MCF 10A (cell line): Measurements from ENCODE around the gene CADPS. TPM values are rescaled to one million over a fixed set of nuclear protein-coding genes. Genes with fewer than 3 reads are reported as not detected.
A peak's percentile ranks its signal among the peaks of the same experiment; 100 is the strongest.

Source experiments
- BruUV-seq: library from RNA; stranded (reverse); fragments of 400-500 nt; replicated peaks from 2 replicates; lab custom pipeline; 2021; lab: Mats Ljungman, UMichigan
- CTCF ChIA-PET: fragments of 300-600 bp; sonication (Branson Sonifier 250); formaldehyde crosslinking; extraction: SDS; loops from one replicate; lab custom pipeline; 2021; ENCODE audit warnings: antibody characterized with exemption, inconsistent platforms; lab: Yijun Ruan, JAX
- POLR2A ChIA-PET: fragments of 300-600, 350-650 bp; sonication (Branson Sonifier 250); formaldehyde crosslinking; extraction: SDS; loops from one replicate; lab custom pipeline; 2020; ENCODE audit warnings: antibody characterized with exemption, inconsistent platforms; lab: Yijun Ruan, JAX
- DNase-seq: peaks from one replicate; pipeline ENCODE4 v3.0.0-alpha.2; 2018; ENCODE audit not compliant: unreplicated experiment
- H3K27ac Mint-ChIP-seq: one replicate; pipeline ENCODE4 v1.8.0; 2022; ENCODE audit warnings: mild to moderate bottlenecking, low read depth, mixed read lengths; ENCODE audit not compliant: unreplicated experiment
- H3K27me3 Mint-ChIP-seq: one replicate; pipeline ENCODE4 v1.8.0; 2022; ENCODE audit warnings: mixed read lengths; ENCODE audit not compliant: insufficient read depth, unreplicated experiment
- H3K36me3 Mint-ChIP-seq: one replicate; pipeline ENCODE4 v1.8.0; 2022; ENCODE audit warnings: mild to moderate bottlenecking, moderate library complexity, mixed read lengths; ENCODE audit not compliant: insufficient read depth, unreplicated experiment
- H3K4me1 Mint-ChIP-seq: one replicate; pipeline ENCODE4 v1.8.0; 2022; ENCODE audit warnings: mixed read lengths; ENCODE audit not compliant: insufficient read depth, unreplicated experiment
- H3K4me3 Mint-ChIP-seq: one replicate; pipeline ENCODE4 v1.8.0; 2022; ENCODE audit warnings: mild to moderate bottlenecking, moderate library complexity, mixed read lengths; ENCODE audit not compliant: unreplicated experiment
- H3K9me3 Mint-ChIP-seq: one replicate; pipeline ENCODE4 v1.8.0; 2022; ENCODE audit warnings: mixed read lengths; ENCODE audit not compliant: unreplicated experiment
- intact Hi-C: fragments of 100-400 bp; cut with micrococcal nuclease; formaldehyde crosslinking; loops from 2 replicates; pipeline ENCODE4 v1.14.1; 2022
- total RNA-seq: library from RNA; stranded (reverse); gene quantifications from 2 replicates; pipeline ENCODE4 v1.2.3, GENCODE V29; 2022
- TF ChIP-seq, protein P1 (sequence below): fragments of 200-600 bp; IDR thresholded peaks from one replicate; pipeline ENCODE4 v1.8.0; 2022; ENCODE audit warnings: antibody characterized with exemption, mild to moderate bottlenecking; ENCODE audit not compliant: unreplicated experiment

CADPS gene
- total RNA-seq, 1 experiment from 2014 or later: not detected

DNA sequence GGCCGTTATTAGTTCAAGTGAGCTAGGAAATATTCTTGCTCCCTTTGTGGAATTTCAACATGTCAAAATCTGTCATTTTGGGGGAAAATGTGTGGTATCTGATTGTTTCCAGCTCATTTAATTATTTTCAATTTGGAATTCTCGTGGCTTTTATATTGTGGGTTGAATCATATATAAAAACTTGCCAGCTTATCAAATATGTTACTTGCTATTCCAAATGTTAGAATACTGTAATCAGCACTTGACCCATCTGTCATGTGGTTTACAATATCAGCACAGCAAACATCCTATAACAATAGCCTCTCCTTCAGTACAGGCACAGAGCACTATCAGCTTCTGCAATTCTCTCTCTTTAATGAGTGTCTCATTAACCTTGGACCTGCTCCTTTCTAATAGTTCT is 371.7 kb downstream of the CADPS start:
- intact Hi-C loops: no loop called here
- ChIA-PET CTCF (interaction anchor here (0.5 kb wide), 1 partner anchor 1383 kb away, joined by 4 read pairs; no protein-coding TSS in a partner anchor), POLR2A (no interaction called here)
- H3K4me1 Mint-ChIP-seq: no peaks in the 10 kb centered on the region
- no peak overlapping the region for H3K4me3 Mint-ChIP-seq
- TF ChIP-seq, protein P1, sequence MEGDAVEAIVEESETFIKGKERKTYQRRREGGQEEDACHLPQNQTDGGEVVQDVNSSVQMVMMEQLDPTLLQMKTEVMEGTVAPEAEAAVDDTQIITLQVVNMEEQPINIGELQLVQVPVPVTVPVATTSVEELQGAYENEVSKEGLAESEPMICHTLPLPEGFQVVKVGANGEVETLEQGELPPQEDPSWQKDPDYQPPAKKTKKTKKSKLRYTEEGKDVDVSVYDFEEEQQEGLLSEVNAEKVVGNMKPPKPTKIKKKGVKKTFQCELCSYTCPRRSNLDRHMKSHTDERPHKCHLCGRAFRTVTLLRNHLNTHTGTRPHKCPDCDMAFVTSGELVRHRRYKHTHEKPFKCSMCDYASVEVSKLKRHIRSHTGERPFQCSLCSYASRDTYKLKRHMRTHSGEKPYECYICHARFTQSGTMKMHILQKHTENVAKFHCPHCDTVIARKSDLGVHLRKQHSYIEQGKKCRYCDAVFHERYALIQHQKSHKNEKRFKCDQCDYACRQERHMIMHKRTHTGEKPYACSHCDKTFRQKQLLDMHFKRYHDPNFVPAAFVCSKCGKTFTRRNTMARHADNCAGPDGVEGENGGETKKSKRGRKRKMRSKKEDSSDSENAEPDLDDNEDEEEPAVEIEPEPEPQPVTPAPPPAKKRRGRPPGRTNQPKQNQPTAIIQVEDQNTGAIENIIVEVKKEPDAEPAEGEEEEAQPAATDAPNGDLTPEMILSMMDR: no peak
- no peak overlapping the region for H3K27ac Mint-ChIP-seq
- peaks cover 100% of the 10 kb centered on the region for H3K27me3 Mint-ChIP-seq
- no peaks in the 10 kb centered on the region for H3K9me3 Mint-ChIP-seq
- H3K36me3 Mint-ChIP-seq: no peaks in the 10 kb centered on the region
- no peak for DNase-seq
- no TSS peak for BruUV-seq

DNA sequence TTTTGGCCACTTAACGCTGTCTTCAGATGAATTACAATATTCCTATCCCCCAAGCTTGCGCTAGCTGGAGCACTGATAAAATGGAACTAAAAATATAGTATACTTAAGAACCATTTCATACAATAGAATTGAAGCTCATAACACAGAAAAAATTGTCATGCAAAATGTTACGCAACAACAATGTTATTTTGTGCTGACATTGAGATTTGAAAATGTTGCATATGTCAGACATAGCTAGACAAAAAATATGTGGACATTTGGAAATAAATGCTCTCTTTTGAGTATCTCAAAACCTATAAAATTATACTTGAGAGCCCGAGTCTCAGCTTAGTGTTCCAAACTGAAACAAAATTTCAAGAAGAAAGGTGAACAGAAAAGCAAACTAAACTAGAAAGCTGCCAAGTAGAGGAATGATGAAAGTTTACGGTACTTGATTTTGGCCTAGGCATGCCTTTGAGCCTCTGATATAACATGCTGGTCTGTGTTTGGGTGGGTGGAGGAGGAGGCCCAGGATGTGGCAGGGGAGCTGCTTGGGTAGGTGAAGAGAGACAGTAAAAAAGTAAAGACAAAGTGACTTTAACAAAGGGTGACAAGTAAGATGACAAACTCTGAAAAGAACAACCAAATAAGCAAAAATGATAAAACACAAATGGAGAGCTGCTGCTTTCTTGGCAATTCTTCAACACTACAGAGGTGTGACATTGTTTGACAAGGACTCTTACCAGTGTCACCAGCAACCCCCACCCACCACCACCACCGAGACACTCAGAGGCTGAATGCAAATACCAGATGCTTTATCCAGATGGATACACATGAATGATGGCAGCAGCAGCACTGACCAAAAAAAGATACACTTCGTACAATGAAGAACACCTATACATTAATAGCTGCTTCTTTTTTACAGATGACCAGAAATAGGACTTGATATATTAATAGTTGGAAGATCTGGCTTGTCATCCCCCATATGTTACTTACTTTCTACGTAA is 372.6 kb downstream of the CADPS start:
- H3K27ac Mint-ChIP-seq: no peak overlapping the region
- ChIA-PET CTCF (interaction anchor here (0.6 to 1.6 kb wide), 3 partner anchors 22 to 170 kb away, joined by 3 to 5 read pairs (median 3); no protein-coding TSS in a partner anchor), POLR2A (interaction anchor here (1.6 kb wide), 1 partner anchor 11 kb away, joined by 5 read pairs; no protein-coding TSS in a partner anchor)
- no peak overlapping the region for H3K4me3 Mint-ChIP-seq
- no peaks in the 10 kb centered on the region for H3K4me1 Mint-ChIP-seq
- intact Hi-C loops: no loop called here
- TF ChIP-seq, protein P1: no peak
- H3K36me3 Mint-ChIP-seq: no peaks in the 10 kb centered on the region
- no peaks in the 10 kb centered on the region for H3K9me3 Mint-ChIP-seq
- H3K27me3 Mint-ChIP-seq: peaks cover 100% of the 10 kb centered on the region
- no TSS peak for BruUV-seq
- DNase-seq: no peak

DNA sequence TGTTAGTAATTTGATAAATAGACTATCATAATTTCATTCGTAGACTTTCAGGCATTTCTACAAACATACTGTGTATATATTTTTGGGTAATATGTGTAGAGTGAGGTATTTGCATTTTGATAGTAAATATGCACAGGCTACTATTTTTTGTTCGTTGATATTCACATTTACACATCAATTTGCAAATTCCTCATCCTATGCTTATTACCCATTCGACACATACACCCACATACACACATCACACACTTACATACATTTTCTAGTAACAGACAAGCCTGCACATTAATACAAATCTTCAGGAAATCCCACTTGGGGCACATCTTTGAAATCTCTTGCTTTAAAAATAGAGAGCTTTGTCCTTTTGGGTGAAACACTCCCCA is 373.9 kb downstream of the CADPS start:
- no peak for DNase-seq
- Mint-ChIP-seq H3K4me3 (no peak overlapping the region), H3K9me3 (no peaks in the 10 kb centered on the region), H3K36me3 (no peaks in the 10 kb centered on the region), H3K27ac (no peak overlapping the region), H3K4me1 (no peaks in the 10 kb centered on the region), H3K27me3 (peaks cover 100% of the 10 kb centered on the region)
- intact Hi-C loops: no loop called here
- no TSS peak for BruUV-seq
- ChIA-PET CTCF (interaction anchor here (0.5 to 1.6 kb wide), 3 partner anchors 21 to 926 kb away, joined by 3 to 5 read pairs (median 3); no protein-coding TSS in a partner anchor), POLR2A (no interaction called here)
- TF ChIP-seq, protein P1: no peak

DNA sequence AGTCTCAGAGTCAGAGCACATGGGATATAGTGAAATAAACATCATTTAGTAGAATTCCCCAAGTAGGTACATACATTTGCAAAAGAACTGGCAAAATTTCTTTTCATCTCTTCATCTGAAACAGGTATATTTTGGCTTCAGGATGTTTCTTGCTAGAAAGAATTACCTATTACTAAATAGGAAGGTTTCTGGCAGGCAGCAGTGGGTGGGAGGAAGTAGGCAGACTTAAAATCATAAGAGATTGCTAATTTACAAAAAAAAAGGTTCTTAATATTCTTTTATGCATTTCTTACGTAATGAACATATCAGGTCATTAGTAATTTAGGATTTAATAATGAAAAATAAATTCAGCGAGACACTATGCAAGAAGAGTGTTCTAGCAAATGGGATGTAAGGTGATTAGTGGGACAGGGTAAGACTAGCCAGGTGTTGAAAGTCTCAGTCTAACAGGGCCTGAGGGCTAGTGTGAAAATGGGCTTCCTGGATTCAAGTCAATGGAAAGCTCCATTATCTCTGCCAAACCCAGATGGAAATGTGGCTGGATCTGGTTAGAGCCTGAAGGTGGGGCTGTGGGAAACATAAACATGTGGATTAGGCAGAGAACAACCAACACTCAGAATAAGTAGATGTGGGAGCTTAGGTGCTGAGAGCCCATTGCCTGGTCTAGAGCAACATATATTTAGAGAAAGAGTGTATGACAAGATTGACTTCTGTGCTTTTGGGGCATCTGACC is 374.5 kb downstream of the CADPS start:
- no peak overlapping the region for H3K27ac Mint-ChIP-seq
- TF ChIP-seq, protein P1: no peak
- ChIA-PET CTCF (interaction anchor here (0.5 to 0.7 kb wide), 2 partner anchors 94 to 927 kb away, joined by 3 read pairs; no protein-coding TSS in a partner anchor), POLR2A (interaction anchor here (0.6 kb wide), 1 partner anchor 332 kb away, joined by 3 read pairs; no protein-coding TSS in a partner anchor)
- H3K27me3 Mint-ChIP-seq: peaks cover 100% of the 10 kb centered on the region
- peak; percentile 16 for DNase-seq
- no peak overlapping the region for H3K4me3 Mint-ChIP-seq
- no peaks in the 10 kb centered on the region for H3K4me1 Mint-ChIP-seq
- H3K36me3 Mint-ChIP-seq: no peaks in the 10 kb centered on the region
- intact Hi-C loops: no loop called here
- BruUV-seq: no TSS peak
- no peaks in the 10 kb centered on the region for H3K9me3 Mint-ChIP-seq
